GM21737 (cell line): ENCODE measurements around the gene TMEM171.
A peak's percentile ranks its signal among the peaks of the same experiment; 100 is the strongest.

Experiments
- ATAC-seq: cut with Tn5 transposase; IDR thresholded peaks from one replicate; pipeline ENCODE4 v1.9.1; 2021; ENCODE audit warnings: mild to moderate bottlenecking, moderate library complexity; ENCODE audit not compliant: unreplicated experiment

TMEM171 gene

DNA sequence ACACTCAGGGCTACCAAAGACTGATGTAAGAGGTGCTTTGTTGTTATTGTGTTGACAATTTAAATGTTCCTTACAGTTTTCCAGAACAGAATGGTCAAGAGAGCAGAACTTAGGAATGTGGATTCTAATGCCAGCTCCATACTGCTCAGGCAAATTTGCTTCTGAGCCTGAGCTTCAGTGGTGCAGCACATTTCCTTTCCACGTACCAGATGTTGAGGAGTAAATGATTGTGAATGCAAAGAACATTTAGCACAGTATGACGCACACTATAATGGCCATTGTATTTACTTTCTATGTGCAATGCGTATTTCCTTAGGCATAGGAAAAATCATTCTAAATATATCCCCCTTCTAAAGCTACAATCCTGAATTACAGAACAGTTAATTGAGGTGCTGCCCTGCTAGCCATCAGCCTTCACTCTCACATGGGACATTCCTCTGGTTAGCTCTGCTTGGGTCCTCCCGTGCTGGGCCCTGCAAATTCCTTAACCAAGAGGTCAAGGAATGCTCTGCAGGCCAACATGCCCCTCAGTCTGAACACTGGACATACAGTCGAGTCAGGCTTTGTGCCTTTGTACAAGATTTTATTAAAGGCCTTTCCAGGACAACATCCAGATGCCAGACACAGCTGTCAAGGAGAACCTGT is 31.5 kb downstream of the TMEM171 start:
- ATAC-seq, result no peak

DNA sequence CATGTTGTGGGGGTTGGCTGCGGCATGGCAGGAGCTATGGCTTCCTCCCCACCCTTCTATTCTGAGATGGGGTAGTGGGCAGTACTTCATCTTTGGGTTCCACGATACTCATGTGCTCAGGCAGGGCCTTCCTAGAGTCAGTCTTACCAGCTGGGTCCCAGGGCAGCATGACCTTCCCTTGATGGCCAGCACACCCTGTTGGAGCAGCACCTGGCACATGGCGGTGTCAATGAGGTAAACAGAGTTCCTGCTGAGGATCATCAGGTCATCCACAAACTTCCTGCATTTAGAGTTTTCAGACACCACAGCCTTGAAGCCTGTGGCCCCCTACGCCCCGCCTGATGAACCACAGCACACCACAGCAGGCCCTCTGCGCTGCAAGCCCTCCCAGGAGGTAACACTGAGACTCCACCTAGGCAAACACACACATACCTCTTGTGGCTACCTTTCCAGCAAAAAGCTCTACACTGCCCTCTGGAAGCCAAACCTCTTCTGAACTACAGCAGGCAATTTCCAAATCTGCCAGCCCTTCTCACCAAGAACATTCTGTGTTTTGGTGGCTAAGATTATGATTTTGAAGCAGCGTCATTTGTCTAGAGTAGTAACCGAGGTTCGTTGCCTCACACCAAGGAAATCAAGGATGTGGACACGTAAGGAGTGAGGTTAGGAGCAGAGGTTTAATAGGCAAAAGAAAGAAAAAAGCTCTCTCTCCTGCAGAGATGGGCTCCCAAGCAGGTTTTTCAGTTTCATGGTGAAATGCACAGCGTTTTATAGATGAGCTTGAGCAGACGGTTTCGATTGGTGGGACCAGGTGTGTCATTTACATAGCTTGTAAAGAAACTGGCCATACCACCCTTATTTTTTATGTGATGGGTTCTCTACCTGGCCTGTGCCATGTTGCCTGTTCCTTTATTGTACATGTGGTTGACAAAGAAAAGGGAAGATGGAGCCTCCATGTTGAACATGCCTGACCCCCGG is 32.3 kb downstream of the TMEM171 start:
- no peak for ATAC-seq

DNA sequence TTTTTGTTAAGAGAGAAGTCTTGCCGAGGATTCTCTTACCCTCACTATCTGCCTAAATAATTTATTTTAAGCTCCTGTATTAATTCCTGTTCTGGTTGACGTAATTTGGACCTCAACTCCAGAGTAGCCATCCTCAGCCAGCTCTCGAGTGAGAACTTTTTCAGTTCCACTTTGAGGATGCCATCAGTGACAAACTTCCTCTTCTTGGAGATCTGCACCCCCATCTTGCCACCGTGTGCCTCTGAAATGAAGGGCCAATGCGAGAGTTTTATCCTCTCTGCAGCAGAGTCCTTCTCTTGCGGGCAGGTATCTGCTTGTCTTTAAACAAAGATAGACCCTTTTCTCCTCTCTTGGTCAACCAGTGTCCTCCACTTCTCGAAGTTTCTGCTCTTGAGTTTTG is 33.1 kb downstream of the TMEM171 start:
- ATAC-seq, result no peak

GRCh38 chr5:73154208-73155006 is 34.0 kb downstream of the TMEM171 start:
- ATAC-seq, result no peak

DNA sequence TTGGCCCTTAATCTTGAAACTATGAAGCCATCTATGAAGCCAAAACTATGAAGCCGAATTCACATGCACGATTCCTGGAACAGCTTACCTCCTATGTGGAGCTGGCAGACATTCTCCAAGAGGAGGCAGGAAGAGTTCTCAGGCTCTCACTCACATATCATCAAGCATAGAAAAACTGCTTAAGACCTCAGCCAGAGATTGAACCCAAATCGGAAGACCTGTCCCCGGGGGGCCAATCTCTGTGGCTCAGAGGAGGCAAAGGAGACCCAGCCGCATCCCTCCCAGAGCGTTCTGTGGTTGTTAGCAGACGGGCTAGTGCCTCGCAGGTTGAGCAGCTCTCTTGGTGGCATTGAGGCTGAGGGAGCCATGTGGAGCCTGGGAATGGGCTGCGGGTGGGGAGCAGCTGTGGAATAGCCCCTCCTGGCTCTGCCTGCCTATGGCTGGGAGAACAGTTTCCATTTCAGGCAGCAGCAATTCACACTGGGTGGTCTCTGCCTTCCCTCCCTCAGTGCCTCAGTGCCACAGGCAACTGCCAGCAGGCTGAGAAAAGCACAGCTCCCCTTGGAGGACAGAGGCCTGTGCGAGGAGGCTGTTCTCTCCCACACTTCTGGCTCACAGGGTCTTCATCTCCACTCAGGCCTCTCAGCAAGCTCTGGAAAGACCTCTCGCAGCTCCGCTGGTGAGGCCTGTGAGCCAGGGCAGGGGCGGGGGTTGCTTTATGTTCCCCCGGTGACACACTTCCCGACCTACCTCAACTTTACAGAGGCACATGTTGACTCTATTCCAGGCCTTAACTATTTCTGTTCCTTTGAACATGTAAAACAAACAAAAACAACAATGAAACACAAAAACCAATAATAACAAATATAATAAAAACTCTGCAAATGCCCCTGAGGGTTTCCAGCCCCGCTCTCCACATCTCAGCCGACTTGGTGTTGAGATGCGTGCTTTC is 35.2 kb downstream of the TMEM171 start:
- ATAC-seq, result no peak

- no peak for ATAC-seq
Measured at GRCh38 chr5:73157414-73158303, 37.3 kb downstream of the TMEM171 start.

DNA sequence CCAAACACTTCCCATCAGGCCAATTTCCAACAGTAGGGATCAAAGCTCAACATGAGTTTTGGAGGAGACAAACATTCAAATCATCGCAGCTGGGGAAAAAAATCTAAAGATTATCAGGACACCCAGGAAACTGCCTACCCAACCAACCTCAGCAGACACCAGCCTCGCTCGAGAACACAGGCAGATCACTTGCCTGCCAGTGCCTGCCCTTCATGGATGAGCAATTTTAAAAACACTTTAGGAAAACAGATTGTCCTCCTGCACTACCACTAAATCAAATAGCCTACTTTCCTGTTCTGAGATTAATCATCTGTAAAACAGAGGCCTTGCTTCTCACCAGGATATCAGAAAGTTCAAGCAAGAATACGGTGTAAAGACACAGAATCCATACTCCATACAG is 37.9 kb downstream of the TMEM171 start:
- no peak for ATAC-seq

- peak; percentile 72 for ATAC-seq
Measured at GRCh38 chr5:73160239-73160671, 39.9 kb downstream of the TMEM171 start.

DNA sequence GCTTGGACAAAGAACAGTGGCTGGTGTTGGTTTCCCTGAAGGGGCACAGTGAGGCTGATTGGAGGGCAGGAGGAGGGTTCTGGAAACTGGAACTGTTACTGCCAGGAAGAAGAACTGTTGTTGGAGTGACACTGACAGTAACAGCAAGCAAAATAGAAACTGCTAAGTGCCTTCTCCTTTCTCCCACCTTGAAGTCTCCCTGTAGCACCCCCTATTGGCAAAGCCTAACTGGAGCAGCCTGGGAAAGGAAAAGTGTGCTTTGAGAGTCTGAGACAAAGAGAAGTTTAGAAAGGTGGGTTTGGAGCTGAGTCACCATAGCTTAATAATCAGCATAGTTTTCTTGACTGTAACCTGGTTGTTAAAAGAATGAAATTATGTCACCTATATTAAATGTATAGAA is 50.1 kb downstream of the TMEM171 start:
- ATAC-seq, result no peak

DNA sequence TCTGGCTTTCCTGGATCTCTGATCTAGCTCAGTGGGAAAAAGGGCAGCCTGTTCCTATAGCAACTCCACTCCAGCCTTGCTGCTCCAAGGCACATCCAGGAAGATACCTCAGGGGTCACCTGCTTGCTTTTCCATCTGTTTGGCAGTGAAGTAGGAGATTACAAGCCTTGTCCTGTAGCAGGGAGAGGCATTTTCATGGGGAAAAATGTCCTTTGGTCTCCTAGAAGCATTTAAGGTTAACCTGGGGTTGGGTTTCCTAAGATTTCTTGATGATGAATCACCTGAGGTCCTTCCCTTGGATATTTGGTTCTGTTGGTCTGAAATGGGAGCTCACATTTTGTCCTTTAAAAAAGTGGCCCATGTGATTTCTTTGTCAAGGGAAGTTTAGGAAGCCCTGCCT is 51.1 kb downstream of the TMEM171 start:
- no peak for ATAC-seq

DNA sequence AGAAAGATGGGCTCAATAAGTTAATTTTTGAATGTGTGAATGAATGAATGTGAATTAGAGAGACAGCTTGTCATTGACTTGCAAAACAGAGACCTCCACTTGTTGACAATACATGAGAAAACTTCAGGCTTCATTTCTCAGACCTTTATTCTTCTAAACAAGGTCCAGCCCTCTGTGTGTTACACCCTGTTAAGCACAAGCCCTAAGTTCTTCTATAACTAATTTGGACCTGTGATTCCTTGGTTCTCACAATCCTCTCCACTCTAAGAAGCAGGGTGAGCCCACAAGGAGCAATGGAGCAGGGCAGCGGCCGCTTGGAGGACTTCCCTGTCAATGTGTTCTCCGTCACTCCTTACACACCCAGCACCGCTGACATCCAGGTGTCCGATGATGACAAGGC is 52.6 kb downstream of the TMEM171 start, which contains the start of gene TMEM174:
Gene TMEM174, plus strand, starts transcription at position 243 of the 400 bp plus-strand sequence. Its CDS starts 51 bp downstream, at position 294.
- ATAC-seq, result no peak

GRCh38 chr5:73174100-73174815 is 53.9 kb downstream of the TMEM171 start:
- ATAC-seq, result no peak

DNA sequence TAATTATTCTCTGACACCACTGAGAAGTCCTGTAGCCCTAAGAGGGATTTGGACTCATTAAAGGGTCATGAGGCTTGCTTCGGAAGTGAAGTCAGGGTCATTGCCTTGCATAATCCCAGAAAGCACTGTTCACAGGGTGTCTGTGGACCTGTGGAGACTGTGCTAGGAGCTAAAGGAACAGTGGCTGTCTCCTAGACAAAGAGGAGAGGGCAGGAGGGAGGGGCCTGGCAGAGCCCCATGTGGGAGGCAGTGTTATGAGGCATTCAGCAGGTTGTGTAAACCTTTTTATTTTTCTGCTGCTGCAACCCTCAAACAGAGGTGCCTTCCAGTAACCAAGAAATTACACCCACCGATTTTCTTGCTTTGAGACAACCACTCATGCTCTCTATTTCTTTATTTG is 55.9 kb downstream of the TMEM171 start:
- ATAC-seq, result no peak

GRCh38 chr5:73178265-73178664 is 57.9 kb downstream of the TMEM171 start:
- ATAC-seq, result no peak

GRCh38 chr5:73179730-73180129 is 59.4 kb downstream of the TMEM171 start:
- ATAC-seq, result no peak

- no peak for ATAC-seq
Measured at GRCh38 chr5:73180566-73180965, 60.2 kb downstream of the TMEM171 start.
